K562 (cell line): ENCODE data around the gene VPS13D. TPM values are rescaled to one million over a fixed set of nuclear protein-coding genes. Genes with fewer than 3 reads are reported as not detected.

Experiments
- CBFA2T3 ChIP-seq: fragments of 450-650 bp; IDR thresholded peaks from 2 replicates; pipeline ENCODE4 v1.6.1; 2017
- FOXJ3 ChIP-seq: sonication (generic); formaldehyde crosslinking; IDR thresholded peaks from 2 replicates; pipeline ENCODE4 v1.4.0; 2020; ENCODE audit warnings: mild to moderate bottlenecking, missing genetic modification reagents
- HBP1 ChIP-seq: fragments of 450-650 bp; formaldehyde crosslinking; IDR thresholded peaks from 2 replicates; pipeline ENCODE4 v1.4.0; 2022; ENCODE audit warnings: missing genetic modification characterization
- HMGN3 ChIP-seq: IDR thresholded peaks from 2 replicates; pipeline ENCODE4 v1.6.1; 2011; ENCODE audit warnings: borderline replicate concordance, low read depth, mild to moderate bottlenecking, mixed read lengths, low read length; ENCODE audit not compliant: insufficient read length; ENCODE audit errors: extremely low read depth
- ILK ChIP-seq: fragments of 450-650 bp; IDR thresholded peaks from 2 replicates; pipeline ENCODE4 v1.6.1; 2016; ENCODE audit warnings: missing genetic modification characterization, low read depth, mild to moderate bottlenecking, missing compliant biosample characterization, moderate library complexity, borderline replicate concordance
- MEF2D ChIP-seq: conservative IDR thresholded peaks from 2 replicates; pipeline ENCODE4 v1.6.1; 2016; ENCODE audit warnings: low read depth, missing genetic modification characterization, missing compliant biosample characterization
- PHB2 ChIP-seq: fragments of 450-650 bp; IDR thresholded peaks from 2 replicates; pipeline ENCODE4 v1.6.1; 2017; ENCODE audit warnings: low read depth
- PHTF2 ChIP-seq: fragments of 250-450 bp; sonication (Bioruptor Pico); IDR thresholded peaks from 2 replicates; pipeline ENCODE4 v1.5.0; 2021; ENCODE audit warnings: mild to moderate bottlenecking
- RBFOX2 ChIP-seq: fragments of 200-400 bp; formaldehyde crosslinking; IDR thresholded peaks from 2 replicates; pipeline ENCODE4 v1.6.1; 2017; ENCODE audit warnings: low read depth, mild to moderate bottlenecking, low read length, moderate library complexity
- SOX6 ChIP-seq: fragments of 450-650 bp; IDR thresholded peaks from 2 replicates; pipeline ENCODE4 v1.6.1; 2014; ENCODE audit warnings: mild to moderate bottlenecking
- ZBED1 ChIP-seq: IDR thresholded peaks from 2 replicates; pipeline ENCODE4 v1.6.1; 2014
- ZBTB7A ChIP-seq: IDR thresholded peaks from 2 replicates; pipeline ENCODE4 v1.6.1; 2011; ENCODE audit warnings: low read depth, mild to moderate bottlenecking, low read length, moderate library complexity, borderline replicate concordance; ENCODE audit not compliant: control insufficient read depth
- ZC3H11A ChIP-seq: IDR thresholded peaks from 2 replicates; pipeline ENCODE4 v1.6.1; 2012; ENCODE audit warnings: low read depth, low read length, improper control_type of control experiment
- ZNF174 ChIP-seq: fragments of 250-450 bp; sonication (Bioruptor Pico); IDR thresholded peaks from 2 replicates; pipeline ENCODE4 v1.4.0; 2020; ENCODE audit warnings: mild to moderate bottlenecking
- ZNF318 ChIP-seq, 2 experiments: fragments of 450-650 bp; IDR thresholded peaks; 2 replicates each; pipeline ENCODE4 v1.6.1; 2016; ENCODE audit warnings: mild to moderate bottlenecking in 2 of 2, borderline replicate concordance in 1 of 2, low read depth in 1 of 2, moderate library complexity in 1 of 2
- ZNF395 ChIP-seq: fragments of 200-800 bp; sonication (Bioruptor generic); IDR thresholded peaks from 2 replicates; pipeline ENCODE4 v1.6.1; 2017; ENCODE audit warnings: missing genetic modification characterization, missing compliant biosample characterization
- ZNF668 ChIP-seq: fragments of 250-450 bp; sonication (Bioruptor Pico); IDR thresholded peaks from 2 replicates; pipeline ENCODE4 v1.8.0; 2022; ENCODE audit warnings: mild to moderate bottlenecking, inconsistent platforms
- polyA plus RNA-seq, 8 experiments: library from polyadenylated mRNA; depleted of rRNA in 4 of 8; stranded (reverse) in 5 of 8; unstranded in 3 of 8; fragments of >200 nt; fragmentation: Nextera tagmentation in 2 of 8; fragmentation: Illumina TruSeq in 1 of 8; extraction: Ambion mirVana in 2 of 8; extraction: Trizol in 1 of 8; gene quantifications; 2 replicates each; pipeline versions ENCODE4 v1.2.1 to v1.2.3, GENCODE V29; 2011 to 2014; ENCODE audit warnings: inconsistent platforms in 1 of 8, missing spikeins in 1 of 8
- total RNA-seq, 7 experiments: library from RNA; depleted of rRNA in 6 of 7; stranded (reverse); fragments of >200 nt in 6 of 7; fragmentation: Illumina TruSeq in 2 of 7; extraction: Trizol in 2 of 7; gene quantifications; 2 replicates each; pipeline versions ENCODE4 v1.2.1 to v1.2.3, GENCODE V29; 2011 to 2021; ENCODE audit warnings: low replicate concordance in 1 of 7

Gene VPS13D
- total and polyA plus RNA-seq, 9 of the 15 experiments (the other 6 are each of a cell fraction or from before 2014, with no cell fraction given) = 6.1 to 51.5 (median 38.5) TPM

GRCh38 chr1:12528021-12528852 is 298.4 kb downstream of the VPS13D start (continued):
- TF ChIP-seq HBP1 (CRISPR knock-in tag) (no peak), ZNF395 (CRISPR knock-in tag) (peak; percentile 61; the same call in 1 of the 2 replicates), CBFA2T3 (peak; percentile 87), ZC3H11A (no peak), PHTF2 (CRISPR knock-in tag) (no peak), ZNF174 (CRISPR knock-in tag) (no peak), FOXJ3 (CRISPR knock-in tag) (no peak), SOX6 (peak; percentile 86), ILK (tag) (no peak), PHB2 (no peak), RBFOX2 (peak; percentile 28; the same call in 1 of the 2 replicates), ZNF318 (IDR thresholded peaks at IDR 0.05; ENCODE audit: borderline replicate concordance in 1 of 2, low read depth in 1 of 2) (0 out of 4 replicates have a peak, but pooled peaks of 1 of the 2 experiments have one; percentile 20), MEF2D (tag) (peak; percentile 85), HMGN3 (no peak), ZNF668 (CRISPR knock-in tag) (peak; percentile 19; the same call in 1 of the 2 replicates), ZBED1 (no peak), ZBTB7A (peak; percentile 48; the same call in 1 of the 2 replicates)
